Upper lobe of left lung (tissue), 6 donors: ENCODE measurements around the gene INIP. TPM values are rescaled to one million over a fixed set of nuclear protein-coding genes. Genes with fewer than 3 reads are reported as not detected.
"Not testable (repeated sequence)": the region's sequence is repeated elsewhere in the genome, so short reads cannot be mapped to it uniquely, and the experiment has no call there.

ENCODE experiments used
- ATAC-seq, 2 donors: fragments of 200-7000 bp; cut with Tn5 transposase; one replicate each; pipeline ENCODE4 v1.9.1; 2022; ENCODE audit warnings: mild to moderate bottlenecking in 2 of 2, moderate library complexity in 2 of 2; ENCODE audit not compliant: low FRiP score in 2 of 2
- DNase-seq, 2 donors: peaks; one replicate each; pipeline ENCODE4 v3.0.0-alpha.2; 2019 to 2020
- H3K27ac ChIP-seq, 4 donors: fragments of 200-600 bp; sonication (generic); one replicate each; pipeline ENCODE4 v1.5.1; 2016 to 2019
- H3K27me3 ChIP-seq, 4 donors: fragments of 200-600 bp; sonication (generic); one replicate each; pipeline ENCODE4 v1.5.1; 2017 to 2019
- H3K36me3 ChIP-seq, 4 donors: fragments of 200-600 bp; sonication (generic); one replicate each; pipeline ENCODE4 v1.5.1; 2016 to 2019
- H3K4me1 ChIP-seq, 4 donors: fragments of 200-600 bp; sonication (generic); one replicate each; pipeline ENCODE4 v1.5.1; 2018 to 2019
- H3K4me3 ChIP-seq, 4 donors: fragments of 200-600 bp; sonication (generic); one replicate each; pipeline ENCODE4 v1.5.1; 2017 to 2019; ENCODE audit warnings: mild to moderate bottlenecking in 2 of 4, moderate library complexity in 1 of 4
- H3K9me3 ChIP-seq, 4 donors: fragments of 200-600 bp; sonication (generic); one replicate each; pipeline ENCODE4 v1.5.1; 2018 to 2019
- EP300 ChIP-seq, 4 donors: sonication (generic); formaldehyde crosslinking; IDR thresholded peaks; one replicate each; pipeline ENCODE4 v1.5.1; 2017; ENCODE audit warnings: antibody characterized with exemption in 4 of 4, control low read depth in 2 of 4
- POLR2A ChIP-seq, 4 donors: fragments of 450-650 bp; IDR thresholded peaks; one replicate each; pipeline ENCODE4 v1.5.1; 2016 to 2017; ENCODE audit warnings: antibody characterized with exemption in 4 of 4, mild to moderate bottlenecking in 2 of 4
- POLR2AphosphoS5 ChIP-seq, 2 donors: sonication (generic); formaldehyde crosslinking; IDR thresholded peaks; one replicate each; pipeline ENCODE4 v1.5.1; 2017; ENCODE audit warnings: antibody characterized with exemption in 2 of 2
- WGBS, 2 donors: methylation state at CpG; one replicate each; pipeline ENCODE4 v1.1.5; 2017 to 2018; 5-methylcytosine and 5-hydroxymethylcytosine counted together
- total RNA-seq, 6 donors: library from RNA; depleted of rRNA in 4 of 6; stranded (reverse); fragments of >200 nt in 4 of 6; gene quantifications; one replicate each; pipeline versions ENCODE4 v1.1.0 to v1.2.1, GENCODE V29; 2016 to 2021
- TF ChIP-seq, protein P1 (sequence below), 6 experiments: fragments of 450-650 bp in 4 of 6; fragments of 200-600 bp in 2 of 6; sonication (generic) in 2 of 6; IDR thresholded peaks; one replicate each; pipeline ENCODE4 v1.5.1; 2016 to 2019; ENCODE audit warnings: antibody characterized with exemption in 6 of 6
- donor health status: DM: no; HTN: no; CAD: no; lungs with moderate emphysema.
- donor health status: DM: no; HTN: yes; CAD: no; lungs with severe emphysema.

The INIP gene
- total RNA-seq, 6 donors from 2014 or later = 6.1 to 35.6 (median 19.3) TPM

GRCh38 chr9:112734892-112735291 lies 17.0 kb upstream of the INIP start:
- Histone ChIP-seq H3K4me3 (no peak overlapping the region), H3K27ac (no peak overlapping the region), H3K36me3 (no peaks in the 10 kb centered on the region), H3K27me3 (no peaks in the 10 kb centered on the region), H3K9me3 (no peaks in the 10 kb centered on the region), H3K4me1 (no peaks in the 10 kb centered on the region)
- ATAC-seq (no peak), DNase-seq (no peak)
- 55 to 58% methylated on average over 2 of the region's 2 CpGs for WGBS, 2 donors
- no peak for TF ChIP-seq POLR2A (IDR thresholded peaks at IDR 0.05)
- no peak for TF ChIP-seq POLR2AphosphoS5 (IDR thresholded peaks at IDR 0.05)

GRCh38 chr9:112731971-112732370 lies 14.1 kb upstream of the INIP start:
- no peaks in the 10 kb centered on the region for H3K27me3 ChIP-seq
- H3K36me3 ChIP-seq = no peaks in the 10 kb centered on the region
- 60 to 87% methylated on average over 7 of the region's 7 CpGs for WGBS, 2 donors
- no peak overlapping the region for H3K4me3 ChIP-seq
- no peaks in the 10 kb centered on the region for H3K9me3 ChIP-seq
- no peak for DNase-seq
- no peaks in the 10 kb centered on the region for H3K4me1 ChIP-seq
- H3K27ac ChIP-seq = no peak overlapping the region
- ATAC-seq = no peak
- TF ChIP-seq, protein P1, sequence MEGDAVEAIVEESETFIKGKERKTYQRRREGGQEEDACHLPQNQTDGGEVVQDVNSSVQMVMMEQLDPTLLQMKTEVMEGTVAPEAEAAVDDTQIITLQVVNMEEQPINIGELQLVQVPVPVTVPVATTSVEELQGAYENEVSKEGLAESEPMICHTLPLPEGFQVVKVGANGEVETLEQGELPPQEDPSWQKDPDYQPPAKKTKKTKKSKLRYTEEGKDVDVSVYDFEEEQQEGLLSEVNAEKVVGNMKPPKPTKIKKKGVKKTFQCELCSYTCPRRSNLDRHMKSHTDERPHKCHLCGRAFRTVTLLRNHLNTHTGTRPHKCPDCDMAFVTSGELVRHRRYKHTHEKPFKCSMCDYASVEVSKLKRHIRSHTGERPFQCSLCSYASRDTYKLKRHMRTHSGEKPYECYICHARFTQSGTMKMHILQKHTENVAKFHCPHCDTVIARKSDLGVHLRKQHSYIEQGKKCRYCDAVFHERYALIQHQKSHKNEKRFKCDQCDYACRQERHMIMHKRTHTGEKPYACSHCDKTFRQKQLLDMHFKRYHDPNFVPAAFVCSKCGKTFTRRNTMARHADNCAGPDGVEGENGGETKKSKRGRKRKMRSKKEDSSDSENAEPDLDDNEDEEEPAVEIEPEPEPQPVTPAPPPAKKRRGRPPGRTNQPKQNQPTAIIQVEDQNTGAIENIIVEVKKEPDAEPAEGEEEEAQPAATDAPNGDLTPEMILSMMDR (IDR thresholded peaks at IDR 0.05) = no peak
- TF ChIP-seq EP300 (IDR thresholded peaks at IDR 0.05) (no peak), POLR2AphosphoS5 (IDR thresholded peaks at IDR 0.05) (no peak), POLR2A (IDR thresholded peaks at IDR 0.05) (no peak)

DNA sequence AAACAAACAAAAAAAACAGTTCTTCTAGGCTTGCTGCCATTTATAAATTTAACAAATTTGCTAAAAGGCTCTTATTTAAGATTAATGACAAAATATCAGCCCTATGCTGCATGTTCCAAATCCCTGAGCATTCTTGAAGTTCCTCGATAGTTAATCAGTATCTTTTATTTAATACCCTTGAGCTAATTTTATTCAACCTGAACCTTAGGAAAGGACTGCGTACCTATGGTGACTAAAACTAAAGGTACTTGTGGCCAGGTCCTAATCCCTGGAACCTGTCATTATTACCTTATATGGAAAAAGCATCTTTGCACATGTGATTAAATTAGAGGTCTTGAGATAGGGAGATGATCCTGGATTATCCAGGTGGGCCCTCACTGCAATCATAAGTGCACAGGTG lies 10.5 kb upstream of the INIP start:
- H3K9me3 ChIP-seq = no peaks in the 10 kb centered on the region
- DNase-seq (no peak), ATAC-seq (no peak)
- H3K4me3 ChIP-seq = no peak overlapping the region
- WGBS, 2 donors = 91 to 95% methylated on average over 2 of the region's 2 CpGs
- no peaks in the 10 kb centered on the region for H3K36me3 ChIP-seq
- TF ChIP-seq POLR2A (IDR thresholded peaks at IDR 0.05) (no peak), EP300 (IDR thresholded peaks at IDR 0.05) (no peak), POLR2AphosphoS5 (IDR thresholded peaks at IDR 0.05) (no peak)
- TF ChIP-seq, protein P1 (IDR thresholded peaks at IDR 0.05) = no peak
- no peaks in the 10 kb centered on the region for H3K27me3 ChIP-seq
- H3K27ac ChIP-seq = no peak overlapping the region
- H3K4me1 ChIP-seq = no peaks in the 10 kb centered on the region

GRCh38 chr9:112726428-112726827 lies 8.5 kb upstream of the INIP start:
- WGBS, 2 donors = 88 to 90% methylated on average over 4 of the region's 4 CpGs
- H3K27ac ChIP-seq = peak overlapping the region in 3 of 4 donors; percentile 47 to 61 (median 61)
- no peaks in the 10 kb centered on the region for H3K9me3 ChIP-seq
- no peaks in the 10 kb centered on the region for H3K27me3 ChIP-seq
- DNase-seq = no peak
- ATAC-seq = no peak
- no peaks in the 10 kb centered on the region for H3K4me1 ChIP-seq
- no peak overlapping the region for H3K4me3 ChIP-seq
- no peaks in the 10 kb centered on the region for H3K36me3 ChIP-seq
- TF ChIP-seq EP300 (IDR thresholded peaks at IDR 0.05) (no peak), POLR2A (IDR thresholded peaks at IDR 0.05) (no peak), POLR2AphosphoS5 (IDR thresholded peaks at IDR 0.05) (no peak)
- TF ChIP-seq, protein P1 (IDR thresholded peaks at IDR 0.05) = no peak

GRCh38 chr9:112725961-112726360 lies 8.0 kb upstream of the INIP start:
- DNase-seq = no peak
- no peak for ATAC-seq
- no peaks in the 10 kb centered on the region for H3K4me1 ChIP-seq
- no peak overlapping the region for H3K4me3 ChIP-seq
- H3K27ac ChIP-seq = no peak overlapping the region
- no peaks in the 10 kb centered on the region for H3K9me3 ChIP-seq
- H3K36me3 ChIP-seq = no peaks in the 10 kb centered on the region
- no peaks in the 10 kb centered on the region for H3K27me3 ChIP-seq
- TF ChIP-seq POLR2AphosphoS5 (IDR thresholded peaks at IDR 0.05) (no peak), POLR2A (IDR thresholded peaks at IDR 0.05) (no peak), EP300 (IDR thresholded peaks at IDR 0.05) (no peak)
- TF ChIP-seq, protein P1 (IDR thresholded peaks at IDR 0.05) = no peak
- 70 to 82% methylated on average over 2 to 3 of the region's 3 CpGs for WGBS, 2 donors

GRCh38 chr9:112722749-112723148 lies 4.8 kb upstream of the INIP start:
- H3K4me3 ChIP-seq, H3K4me1 ChIP-seq, ATAC-seq, DNase-seq, H3K9me3 ChIP-seq, H3K27me3 ChIP-seq, H3K36me3 ChIP-seq, H3K27ac ChIP-seq: not testable (repeated sequence)
- WGBS, 2 donors = 89 to 95% methylated on average over 3 of the region's 3 CpGs
